ENCODE measurements around the gene TRHDE. TPM values are rescaled to one million over a fixed set of nuclear protein-coding genes. Genes with fewer than 3 reads are reported as not detected.
"Not testable (repeated sequence)": the region's sequence is repeated elsewhere in the genome, so short reads cannot be mapped to it uniquely, and the experiment has no call there.

The TRHDE gene
- total RNA-seq, 1 experiment from 2014 or later: 13.4 TPM

DNA sequence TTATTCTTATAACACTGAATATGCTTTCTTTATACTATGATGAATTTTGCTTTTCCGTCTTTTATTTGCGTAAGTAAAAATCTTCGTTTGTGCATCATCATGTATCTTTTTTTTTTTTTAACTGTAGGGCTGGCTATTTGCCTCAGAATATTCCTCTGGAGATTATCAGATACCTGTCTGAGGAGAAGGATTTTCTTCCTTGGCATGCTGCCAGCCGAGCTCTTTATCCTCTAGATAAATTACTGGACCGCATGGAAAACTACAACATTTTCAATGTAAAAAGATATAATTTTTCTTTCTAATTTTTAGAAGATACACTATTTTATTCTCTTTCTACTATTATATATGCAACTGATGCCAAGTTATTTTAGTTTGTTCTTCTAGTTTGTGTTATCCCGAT, 346.6 kb downstream of the TRHDE start:
- no peaks in the 10 kb centered on the region for H3K9me3 ChIP-seq (replicated peaks)
- no peak overlapping the region for H3K27ac ChIP-seq
- no peaks in the 10 kb centered on the region for H3K27me3 ChIP-seq (replicated peaks)
- no peaks in the 10 kb centered on the region for H3K4me1 ChIP-seq (replicated peaks)
- no peak overlapping the region for H3K4me3 ChIP-seq
- no peaks in the 10 kb centered on the region for H3K36me3 ChIP-seq
- DNase-seq (ENCODE audit: low read depth in 1 of 2, low spot score in 2 of 2): no peak

DNA sequence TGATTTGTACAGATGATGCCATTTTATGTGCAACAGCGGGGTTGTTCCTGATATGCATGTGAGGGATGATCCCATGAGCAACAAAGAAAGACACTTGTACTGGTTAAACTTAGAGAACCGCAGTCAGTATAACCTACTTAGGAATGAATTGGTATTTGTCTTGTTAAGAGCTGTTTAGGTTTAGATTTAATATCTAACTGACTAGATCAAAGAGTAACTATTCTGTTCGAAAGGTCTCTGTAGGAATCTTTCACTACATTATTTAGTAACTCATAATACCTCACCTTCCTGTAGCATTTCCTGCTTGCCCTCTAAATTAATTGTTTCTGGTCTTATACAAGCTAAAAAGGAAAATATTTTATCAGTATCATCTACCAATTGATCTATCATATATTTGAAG, 350.4 kb downstream of the TRHDE start:
- H3K27ac ChIP-seq: no peak overlapping the region
- H3K9me3 ChIP-seq (replicated peaks): no peaks in the 10 kb centered on the region
- no peaks in the 10 kb centered on the region for H3K36me3 ChIP-seq
- no peaks in the 10 kb centered on the region for H3K27me3 ChIP-seq (replicated peaks)
- H3K4me3 ChIP-seq: no peak overlapping the region
- no peak for DNase-seq (ENCODE audit: low read depth in 1 of 2, low spot score in 2 of 2)
- H3K4me1 ChIP-seq (replicated peaks): no peaks in the 10 kb centered on the region

DNA sequence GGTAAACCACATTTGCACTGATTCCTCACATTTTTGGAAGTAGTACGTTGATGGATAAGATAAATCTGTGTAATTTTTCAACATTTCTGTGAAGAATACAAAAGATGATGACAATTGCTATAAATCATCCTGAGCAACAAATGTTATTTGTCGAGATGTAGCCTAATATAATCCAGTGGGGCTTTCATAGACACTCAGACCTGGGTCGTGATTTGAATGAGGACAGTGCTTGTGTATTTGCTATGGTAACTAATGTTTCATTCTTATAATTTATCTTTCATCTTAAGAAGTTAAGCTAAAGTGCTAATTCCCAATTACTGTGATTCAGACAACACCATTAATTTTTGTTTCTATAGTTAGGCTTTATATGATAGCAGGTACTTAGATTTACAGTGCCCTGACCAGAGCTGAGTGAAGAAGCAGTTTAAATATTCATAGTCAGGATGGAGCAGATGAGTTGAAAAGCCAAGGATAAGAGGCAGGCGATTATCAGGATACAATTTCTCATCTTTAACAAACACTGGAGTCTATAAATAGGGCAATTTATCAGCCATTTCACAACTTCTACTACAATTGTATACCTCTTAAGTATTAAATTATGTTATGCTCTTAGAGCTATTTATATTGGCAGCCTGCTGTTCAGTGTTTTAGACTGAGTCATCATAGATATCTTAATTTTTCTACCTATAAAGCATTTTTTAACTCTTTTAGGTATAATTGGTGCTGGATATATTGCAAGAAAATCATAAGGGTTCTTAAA, 359.9 kb downstream of the TRHDE start:
- no peaks in the 10 kb centered on the region for H3K4me1 ChIP-seq (replicated peaks)

DNA sequence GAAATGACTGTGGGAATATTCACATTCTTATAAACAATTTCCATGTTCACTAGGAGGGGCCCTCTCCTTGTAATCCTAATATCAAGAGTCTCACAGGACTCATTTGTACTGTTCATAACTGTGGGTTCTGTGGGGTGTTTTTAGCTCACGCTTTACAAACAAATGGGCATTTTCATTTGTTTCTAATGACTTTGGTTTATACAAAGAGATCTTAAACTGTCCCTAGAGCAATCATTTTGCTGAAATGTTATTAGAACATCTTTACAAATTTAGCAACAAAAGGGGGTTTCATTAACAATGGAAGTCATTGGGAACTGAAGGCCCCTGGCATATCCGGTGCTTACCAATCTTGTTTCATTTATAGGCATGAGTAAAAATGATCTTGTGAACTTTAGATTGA, 370.5 kb downstream of the TRHDE start:
- no peaks in the 10 kb centered on the region for H3K9me3 ChIP-seq (replicated peaks)
- peak in 1 of 2 experiments; percentile 60 for DNase-seq (ENCODE audit: low read depth in 1 of 2, low spot score in 2 of 2)
- H3K27me3 ChIP-seq (replicated peaks): no peaks in the 10 kb centered on the region
- H3K4me3 ChIP-seq: no peak overlapping the region
- H3K4me1 ChIP-seq (replicated peaks): peaks cover 25% of the 10 kb centered on the region
- H3K27ac ChIP-seq: peak overlapping the region; percentile 70
- H3K36me3 ChIP-seq: no peaks in the 10 kb centered on the region

More for the DNA sequence above, 359.9 kb downstream of the TRHDE start:
- Histone ChIP-seq H3K36me3 (no peaks in the 10 kb centered on the region), H3K27me3 (replicated peaks) (no peaks in the 10 kb centered on the region), H3K4me3 (no peak overlapping the region), H3K9me3 (replicated peaks) (no peaks in the 10 kb centered on the region), H3K27ac (no peak overlapping the region)
- DNase-seq (ENCODE audit: low read depth in 1 of 2, low spot score in 2 of 2): no peak

DNA sequence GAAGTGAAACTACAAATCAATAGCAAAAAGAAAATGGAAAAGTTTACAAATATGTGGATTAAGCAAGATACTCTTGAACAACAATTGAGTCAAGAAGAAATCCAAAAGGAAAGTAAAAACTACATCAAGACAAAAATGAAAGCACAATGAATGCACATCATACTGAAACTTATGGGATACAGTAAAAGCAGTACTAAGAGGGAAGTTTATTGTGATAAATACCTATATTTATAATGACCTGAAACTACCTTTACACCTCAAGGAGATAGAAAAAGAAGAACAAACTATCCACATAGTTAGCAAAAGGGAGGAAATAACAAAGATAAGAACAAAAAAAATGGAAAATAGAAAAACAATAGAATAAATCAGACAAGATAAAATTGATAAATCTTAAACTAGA, 375.0 kb downstream of the TRHDE start:
- no peak overlapping the region for H3K27ac ChIP-seq
- H3K9me3 ChIP-seq (replicated peaks): no peaks in the 10 kb centered on the region
- no peak overlapping the region for H3K4me3 ChIP-seq
- DNase-seq (ENCODE audit: low read depth in 1 of 2, low spot score in 2 of 2): no peak
- no peaks in the 10 kb centered on the region for H3K27me3 ChIP-seq (replicated peaks)
- H3K4me1 ChIP-seq (replicated peaks): peaks cover 23% of the 10 kb centered on the region
- H3K36me3 ChIP-seq: no peaks in the 10 kb centered on the region

DNA sequence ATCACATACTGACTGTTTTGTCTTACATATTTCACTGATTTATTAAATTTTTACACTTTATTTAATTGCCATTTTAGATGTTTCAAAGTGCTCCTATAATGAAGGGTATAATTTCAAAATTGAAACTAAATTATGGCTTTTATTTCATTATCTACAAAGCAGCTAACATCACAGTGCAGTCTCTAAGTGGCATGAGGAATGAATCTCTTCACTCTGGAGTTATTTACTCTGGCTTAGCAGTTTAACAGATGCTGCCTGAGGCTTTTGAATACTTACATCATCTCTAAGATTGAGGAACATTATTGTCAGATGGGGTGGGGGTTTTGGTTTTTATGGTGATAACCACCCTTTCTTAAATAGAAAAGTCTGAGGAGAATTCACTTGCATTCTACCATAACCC, 386.4 kb downstream of the TRHDE start:
- H3K4me1 ChIP-seq (replicated peaks): no peaks in the 10 kb centered on the region; the same call in 1 of the 2 replicates
- no peak for DNase-seq (ENCODE audit: low read depth in 1 of 2, low spot score in 2 of 2)
- H3K27ac ChIP-seq: no peak overlapping the region
- no peaks in the 10 kb centered on the region for H3K36me3 ChIP-seq
- no peak overlapping the region for H3K4me3 ChIP-seq
- no peaks in the 10 kb centered on the region for H3K9me3 ChIP-seq (replicated peaks)
- no peaks in the 10 kb centered on the region for H3K27me3 ChIP-seq (replicated peaks)

DNA sequence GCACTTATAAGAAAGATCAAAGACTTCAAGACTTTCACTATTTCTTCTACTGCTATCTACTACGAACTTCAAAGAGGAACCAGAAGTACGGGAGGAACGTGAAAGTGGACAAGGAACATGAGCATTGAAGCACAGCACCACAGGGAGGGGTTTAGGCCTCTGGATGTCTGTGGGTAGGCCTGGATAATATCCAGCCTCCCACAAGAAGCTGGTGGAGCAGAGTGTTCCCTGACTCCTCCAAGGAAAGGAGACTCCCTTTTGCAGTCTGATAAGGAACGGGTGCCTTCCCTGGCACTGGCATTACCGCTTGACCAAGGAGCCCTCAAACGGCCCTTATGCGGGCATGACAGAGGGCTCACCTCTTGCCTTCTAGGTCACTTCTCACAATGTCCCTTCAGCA, 388.0 kb downstream of the TRHDE start:
- not testable (repeated sequence) for H3K9me3 ChIP-seq (replicated peaks); DNase-seq (ENCODE audit: low read depth in 1 of 2, low spot score in 2 of 2); H3K4me3 ChIP-seq; H3K27ac ChIP-seq; H3K36me3 ChIP-seq; H3K4me1 ChIP-seq (replicated peaks); H3K27me3 ChIP-seq (replicated peaks)

DNA sequence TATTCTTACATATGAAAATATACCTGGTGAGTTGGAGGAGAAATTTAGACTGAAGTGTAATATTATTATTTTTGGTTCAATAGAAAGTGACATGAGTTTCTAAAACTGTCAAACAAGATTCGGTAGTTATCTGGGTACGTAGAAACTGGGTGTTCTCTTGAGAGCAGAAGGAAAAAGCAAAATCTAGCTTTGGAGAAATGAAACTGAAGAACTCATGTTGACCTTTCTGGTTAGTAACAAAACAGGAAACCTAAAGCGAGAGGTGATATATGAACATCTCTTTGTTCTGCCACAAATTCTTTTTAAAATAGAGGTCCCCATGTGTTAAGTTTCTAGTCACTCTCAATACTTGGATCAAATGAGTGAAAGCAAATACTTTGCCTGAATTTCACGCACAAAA, 401.7 kb downstream of the TRHDE start:
- no peaks in the 10 kb centered on the region for H3K4me1 ChIP-seq (replicated peaks)
- H3K27ac ChIP-seq: no peak overlapping the region
- no peak overlapping the region for H3K4me3 ChIP-seq
- H3K9me3 ChIP-seq (replicated peaks): no peaks in the 10 kb centered on the region
- no peak for DNase-seq (ENCODE audit: low read depth in 1 of 2, low spot score in 2 of 2)
- no peaks in the 10 kb centered on the region for H3K36me3 ChIP-seq
- no peaks in the 10 kb centered on the region for H3K27me3 ChIP-seq (replicated peaks)

DNA sequence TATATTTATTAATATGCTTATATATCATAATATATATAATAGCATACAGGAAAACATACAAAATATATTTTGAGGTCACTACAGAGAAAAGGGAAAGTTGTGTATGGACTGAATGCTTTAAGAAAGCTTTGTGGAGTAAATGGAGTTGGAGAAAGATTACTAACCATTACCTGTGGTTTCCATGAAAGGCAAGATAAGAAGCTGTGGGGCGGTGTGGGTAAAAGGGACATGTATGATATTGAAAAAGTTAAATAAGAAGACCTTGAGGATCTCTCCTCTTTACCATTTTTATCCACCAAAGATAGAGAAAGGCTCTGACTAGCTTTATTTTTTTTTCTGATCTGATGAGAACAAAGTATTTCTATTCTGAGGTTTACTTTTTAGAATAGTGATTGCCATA, 404.4 kb downstream of the TRHDE start:
- DNase-seq (ENCODE audit: low read depth in 1 of 2, low spot score in 2 of 2): no peak
- Histone ChIP-seq H3K4me3 (no peak overlapping the region), H3K27me3 (replicated peaks) (no peaks in the 10 kb centered on the region), H3K9me3 (replicated peaks) (no peaks in the 10 kb centered on the region), H3K4me1 (replicated peaks) (no peaks in the 10 kb centered on the region), H3K36me3 (no peaks in the 10 kb centered on the region), H3K27ac (no peak overlapping the region)

DNA sequence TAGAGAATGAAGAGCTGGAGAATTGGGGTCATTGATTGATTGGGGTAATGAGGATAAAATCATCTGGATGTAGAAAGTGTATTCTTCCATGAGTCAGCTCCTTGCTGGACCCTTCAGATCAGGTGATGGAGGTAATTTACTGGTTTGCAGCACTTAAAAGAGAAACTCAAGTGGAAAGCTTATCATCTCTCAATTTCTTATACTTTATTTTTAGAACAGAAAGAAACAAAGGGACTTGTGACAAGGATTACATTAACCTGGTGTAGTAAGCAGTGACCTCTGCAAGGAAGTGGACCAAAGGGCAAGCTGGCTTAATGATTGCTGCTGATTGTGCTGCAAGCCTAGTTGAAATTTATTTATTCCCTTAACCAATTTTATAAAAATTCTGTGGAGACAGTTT, 405.0 kb downstream of the TRHDE start:
- no peak overlapping the region for H3K4me3 ChIP-seq
- no peaks in the 10 kb centered on the region for H3K9me3 ChIP-seq (replicated peaks)
- no peak for DNase-seq (ENCODE audit: low read depth in 1 of 2, low spot score in 2 of 2)
- H3K36me3 ChIP-seq: no peaks in the 10 kb centered on the region
- no peaks in the 10 kb centered on the region for H3K4me1 ChIP-seq (replicated peaks)
- no peak overlapping the region for H3K27ac ChIP-seq
- H3K27me3 ChIP-seq (replicated peaks): no peaks in the 10 kb centered on the region

DNA sequence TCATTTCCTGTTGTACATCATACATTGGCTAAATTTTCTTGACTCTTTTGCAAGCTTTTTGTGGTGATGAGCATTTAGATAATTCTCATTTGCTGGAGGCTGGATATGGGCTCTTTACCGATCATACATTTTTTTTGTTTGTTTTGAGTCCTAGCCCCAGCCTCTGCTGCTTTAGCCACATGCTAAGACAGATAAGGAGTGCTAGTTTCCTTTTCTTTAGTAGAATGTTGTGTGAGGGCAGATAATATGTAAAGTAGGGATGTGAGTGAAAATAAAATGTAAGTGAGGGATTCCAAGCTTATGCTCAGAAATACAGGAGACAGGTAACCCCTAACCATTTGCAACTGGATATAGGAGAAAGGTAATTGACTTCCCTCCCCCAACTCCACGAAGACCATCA, 405.7 kb downstream of the TRHDE start:
- Histone ChIP-seq H3K36me3 (no peaks in the 10 kb centered on the region), H3K27ac (no peak overlapping the region), H3K4me1 (replicated peaks) (no peaks in the 10 kb centered on the region), H3K4me3 (no peak overlapping the region), H3K9me3 (replicated peaks) (no peaks in the 10 kb centered on the region), H3K27me3 (replicated peaks) (no peaks in the 10 kb centered on the region)
- DNase-seq (ENCODE audit: low read depth in 1 of 2, low spot score in 2 of 2): no peak

DNA sequence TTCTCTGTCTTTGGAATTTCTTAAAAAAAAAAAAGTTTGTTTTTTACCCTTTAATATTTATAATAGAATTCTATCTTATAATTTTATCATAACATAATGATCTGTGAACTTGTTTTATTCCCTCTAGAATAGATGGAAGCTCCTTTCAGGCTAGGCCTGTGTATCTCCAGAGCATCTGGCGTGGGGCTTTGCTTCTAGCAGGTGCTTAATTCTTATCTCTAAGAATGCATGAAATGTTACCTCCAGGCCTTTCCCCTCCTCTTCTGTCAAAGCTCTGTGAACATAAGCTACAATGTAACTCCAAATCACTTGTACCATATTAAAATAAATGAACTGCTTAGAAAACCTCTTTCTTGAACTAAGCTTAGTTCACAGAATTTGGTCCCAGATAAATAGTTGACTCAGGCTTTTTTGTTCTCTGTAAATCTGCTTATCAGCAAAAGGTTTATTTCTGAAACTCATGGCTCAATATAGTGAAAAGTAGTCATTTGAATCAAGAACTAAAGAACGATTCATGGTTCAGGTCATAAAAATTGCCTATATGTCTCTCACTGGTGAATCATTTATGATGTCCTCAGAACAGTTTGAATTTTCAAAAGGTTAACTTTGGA, 407.1 kb downstream of the TRHDE start:
- DNase-seq (ENCODE audit: low read depth in 1 of 2, low spot score in 2 of 2): no peak
- Histone ChIP-seq H3K9me3 (replicated peaks) (no peaks in the 10 kb centered on the region), H3K4me1 (replicated peaks) (no peaks in the 10 kb centered on the region), H3K4me3 (no peak overlapping the region), H3K27ac (no peak overlapping the region), H3K36me3 (no peaks in the 10 kb centered on the region), H3K27me3 (replicated peaks) (no peaks in the 10 kb centered on the region)

DNA sequence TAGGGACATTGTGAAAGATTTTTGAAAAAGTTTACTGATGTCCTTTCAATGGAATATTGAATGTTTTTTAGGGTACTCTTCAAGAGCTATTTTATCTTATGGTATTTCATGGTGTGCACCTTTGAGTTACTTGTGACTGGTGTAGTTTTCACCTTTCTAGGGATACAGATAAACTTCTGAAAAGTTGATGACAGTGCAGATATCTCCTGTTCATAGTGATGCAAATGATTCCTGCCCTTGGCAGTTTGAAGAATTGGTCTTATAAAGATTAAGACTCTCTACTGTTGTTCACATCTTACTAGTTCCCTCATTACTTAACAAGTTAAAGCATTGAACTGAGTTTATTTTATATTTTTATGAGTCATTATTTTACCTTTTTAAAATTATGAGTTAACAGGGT, 408.9 kb downstream of the TRHDE start:
- Histone ChIP-seq H3K36me3 (no peaks in the 10 kb centered on the region), H3K9me3 (replicated peaks) (no peaks in the 10 kb centered on the region), H3K27ac (no peak overlapping the region), H3K27me3 (replicated peaks) (no peaks in the 10 kb centered on the region), H3K4me1 (replicated peaks) (no peaks in the 10 kb centered on the region), H3K4me3 (no peak overlapping the region)
- no peak for DNase-seq (ENCODE audit: low read depth in 1 of 2, low spot score in 2 of 2)

DNA sequence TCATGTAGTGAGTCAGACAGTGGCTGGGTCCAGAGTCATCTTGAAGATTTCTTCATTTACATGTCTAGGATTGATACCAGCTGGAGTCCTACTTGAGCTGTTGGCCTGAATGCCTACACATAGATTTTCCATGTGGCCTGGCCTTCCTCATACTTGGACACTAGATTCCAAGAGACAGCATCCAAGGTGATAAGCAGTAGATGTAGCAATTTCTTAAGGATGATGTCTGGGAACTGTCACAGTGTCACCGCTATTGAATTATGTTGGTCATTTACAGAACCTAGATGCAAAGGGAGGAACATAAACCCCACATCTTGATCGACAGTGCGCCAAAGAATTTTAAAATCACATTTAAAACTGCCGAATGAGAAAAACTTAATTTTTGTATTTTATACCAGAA, 412.3 kb downstream of the TRHDE start:
- DNase-seq (ENCODE audit: low read depth in 1 of 2, low spot score in 2 of 2): no peak
- Histone ChIP-seq H3K4me3 (no peak overlapping the region), H3K27ac (no peak overlapping the region), H3K4me1 (replicated peaks) (no peaks in the 10 kb centered on the region), H3K36me3 (no peaks in the 10 kb centered on the region), H3K9me3 (replicated peaks) (no peaks in the 10 kb centered on the region), H3K27me3 (replicated peaks) (no peaks in the 10 kb centered on the region)

DNA sequence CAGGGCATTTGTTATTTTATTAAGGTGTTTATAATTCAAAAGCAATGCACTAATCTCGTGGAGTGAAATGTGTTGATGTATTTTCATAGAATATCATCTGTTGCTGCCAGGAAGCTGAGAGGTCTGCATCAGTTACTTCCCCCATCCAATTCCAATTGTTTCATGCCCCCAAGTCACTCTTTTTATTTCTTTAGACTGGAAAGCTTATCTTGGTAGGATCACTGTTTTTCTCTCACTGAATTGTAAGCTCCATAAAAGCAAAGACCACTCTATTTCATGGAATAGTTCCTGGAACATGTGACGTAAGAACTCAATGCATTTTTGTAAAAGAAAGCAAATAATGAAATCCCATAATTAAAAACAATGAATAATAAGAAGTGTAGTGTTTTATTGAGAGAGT, 420.2 kb downstream of the TRHDE start:
- no peak for DNase-seq (ENCODE audit: low read depth in 1 of 2, low spot score in 2 of 2)
- Histone ChIP-seq H3K36me3 (no peaks in the 10 kb centered on the region), H3K4me3 (no peak overlapping the region), H3K27me3 (replicated peaks) (no peaks in the 10 kb centered on the region), H3K9me3 (replicated peaks) (no peaks in the 10 kb centered on the region), H3K4me1 (replicated peaks) (no peaks in the 10 kb centered on the region), H3K27ac (no peak overlapping the region)

Data from SJSA1 (cell line).